DMS153 (cell line): ENCODE measurements around the gene COL4A2.
A peak's percentile ranks its signal among the peaks of the same experiment; 100 is the strongest.

Source experiments
- DNase-seq: peaks from one replicate; lab custom pipeline; 2025; lab: John Stamatoyannopoulos, UW

Gene COL4A2

DNA sequence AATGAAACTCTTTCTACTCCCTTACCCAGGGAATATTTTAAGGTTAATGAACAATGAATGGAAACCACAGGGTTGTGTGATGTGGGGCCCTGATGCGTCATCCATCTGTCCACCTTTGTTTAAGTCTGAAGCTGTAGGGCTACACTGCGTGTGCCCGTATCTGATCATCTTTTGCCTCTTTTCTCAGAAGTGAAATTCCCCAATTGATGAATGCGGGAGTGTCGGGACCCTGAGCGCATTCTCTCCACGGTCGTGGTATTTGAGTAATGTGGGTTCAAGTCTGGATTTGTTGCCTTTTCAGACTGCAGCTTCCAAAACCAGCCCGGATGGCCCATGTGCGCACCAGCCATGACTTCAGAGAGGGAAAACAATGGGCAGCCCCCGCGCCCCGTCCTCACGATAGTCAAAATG, 112.3 kb downstream of the COL4A2 start:
- no peak for DNase-seq

DNA sequence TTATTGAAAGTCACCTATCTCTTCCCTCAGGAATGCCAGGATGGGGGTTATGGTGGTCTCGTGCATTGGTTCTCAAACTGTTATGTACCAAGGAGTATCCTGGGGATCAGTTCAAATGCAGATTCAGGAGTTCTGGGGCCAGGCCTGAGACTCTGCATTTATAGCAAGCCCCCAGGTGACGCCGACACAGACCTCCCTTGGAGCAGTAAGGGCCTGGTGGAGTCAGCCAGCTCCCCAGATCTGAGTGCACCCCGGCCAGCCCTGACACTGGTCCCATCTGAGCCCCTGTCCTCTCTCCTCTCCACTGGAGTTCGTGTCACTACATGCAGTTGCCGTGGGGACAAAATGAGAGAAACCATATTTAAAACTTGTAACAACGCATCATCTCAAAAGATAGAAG, 112.9 kb downstream of the COL4A2 start:
- no peak for DNase-seq

DNA sequence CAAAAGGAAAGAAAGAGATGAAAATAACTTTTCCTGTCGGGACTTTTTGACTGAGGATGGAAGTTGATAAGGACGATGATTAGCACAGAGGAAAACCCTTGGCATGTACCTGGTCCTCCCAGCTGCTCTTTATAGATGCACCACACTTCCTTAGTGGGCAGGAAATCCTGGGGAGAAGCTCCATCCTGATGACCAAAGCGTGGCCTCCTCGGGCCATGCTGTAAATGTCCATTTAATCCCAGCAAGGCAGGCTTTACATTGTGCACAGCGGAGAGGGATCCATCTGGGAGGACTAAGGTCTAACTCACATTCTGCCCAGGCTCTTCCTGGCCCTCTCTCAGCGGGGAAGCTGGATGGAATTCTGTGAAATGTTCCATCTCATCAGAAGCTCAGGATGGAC, 113.5 kb downstream of the COL4A2 start:
- no peak for DNase-seq

DNA sequence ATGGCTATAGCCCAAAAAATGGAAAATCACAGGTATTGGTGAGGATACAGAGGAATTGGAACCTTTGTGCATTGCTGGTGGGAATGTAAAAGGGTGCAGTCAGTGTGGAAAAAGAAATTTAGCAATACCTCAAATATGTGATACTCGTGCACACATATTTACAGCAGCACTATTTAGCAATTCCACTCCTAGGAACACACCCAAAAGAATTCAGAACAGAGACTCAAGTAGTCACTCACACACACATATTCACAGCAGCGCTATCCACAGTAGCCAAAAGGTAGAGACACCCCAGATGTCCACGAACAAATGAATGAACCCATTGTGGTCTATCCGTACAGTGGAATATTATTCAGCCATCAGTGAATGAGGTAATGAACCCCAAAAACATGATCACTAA, 114.0 kb downstream of the COL4A2 start:
- no peak for DNase-seq

DNA sequence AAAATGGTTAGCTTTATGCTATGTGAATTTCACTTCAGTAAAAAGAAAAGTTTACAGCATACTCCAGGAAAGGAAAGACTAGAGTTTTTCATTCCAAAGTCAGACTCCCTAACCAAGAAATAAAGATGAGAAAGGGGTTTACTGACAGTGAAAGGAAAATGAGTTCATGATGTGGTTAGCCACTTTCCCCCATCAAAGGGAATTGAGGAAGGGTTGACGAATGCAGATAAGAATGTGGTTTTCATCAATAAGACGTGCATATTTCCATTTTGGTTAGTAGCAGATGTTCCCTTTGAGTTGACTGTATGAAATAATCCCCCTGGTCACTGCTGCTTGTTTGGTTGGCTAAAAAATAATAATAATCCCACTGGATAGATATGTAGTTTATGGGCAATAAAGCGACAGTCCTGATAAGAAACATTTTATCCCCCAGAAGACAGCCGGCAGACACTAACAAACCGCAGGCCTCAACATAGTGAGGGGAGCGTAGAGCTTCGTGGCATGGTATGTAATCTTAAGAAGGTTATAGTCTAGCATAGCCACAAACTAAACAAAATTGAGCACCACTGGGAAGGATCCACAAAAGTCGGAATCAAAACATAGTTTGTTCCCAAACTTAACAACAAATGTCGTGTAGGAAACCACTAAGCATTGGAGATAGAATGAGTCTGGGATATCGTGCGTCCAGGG, 114.8 kb downstream of the COL4A2 start:
- no peak for DNase-seq

DNA sequence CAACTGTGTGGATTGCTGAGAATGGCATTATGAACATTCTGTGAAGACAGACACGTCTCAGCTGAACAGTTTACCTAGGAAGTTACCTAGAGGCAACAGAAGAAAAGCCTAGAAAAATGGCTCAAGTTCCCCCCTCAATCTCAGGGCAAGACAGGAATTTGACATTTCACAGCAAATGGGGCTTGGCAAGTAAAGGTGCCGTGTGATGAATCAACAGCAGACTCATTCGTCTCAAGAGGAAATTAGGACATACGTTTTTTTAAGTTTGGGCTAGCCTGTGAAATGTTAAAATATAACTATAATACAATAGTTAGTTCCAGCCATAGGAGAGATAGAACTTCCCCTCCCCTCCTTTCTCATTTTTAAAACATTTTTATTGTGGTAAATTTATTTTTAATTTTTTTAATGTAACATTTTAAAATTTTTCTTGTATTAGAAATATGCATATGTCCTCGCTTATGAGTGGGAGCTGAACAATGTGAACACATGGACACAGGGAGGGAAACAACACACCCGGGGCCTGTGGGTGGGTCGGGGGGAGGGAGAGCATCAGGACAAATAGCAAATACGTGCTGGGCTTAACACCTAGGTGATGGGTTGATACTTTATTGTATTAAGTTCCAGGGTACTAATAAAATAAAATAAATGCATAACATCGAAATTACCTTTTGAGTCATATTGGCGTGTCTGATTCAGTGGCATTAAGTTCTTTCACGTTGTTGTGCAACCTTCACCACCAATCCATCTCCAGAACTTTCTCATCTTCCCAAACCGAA, 116.0 kb downstream of the COL4A2 start:
- no peak for DNase-seq

DNA sequence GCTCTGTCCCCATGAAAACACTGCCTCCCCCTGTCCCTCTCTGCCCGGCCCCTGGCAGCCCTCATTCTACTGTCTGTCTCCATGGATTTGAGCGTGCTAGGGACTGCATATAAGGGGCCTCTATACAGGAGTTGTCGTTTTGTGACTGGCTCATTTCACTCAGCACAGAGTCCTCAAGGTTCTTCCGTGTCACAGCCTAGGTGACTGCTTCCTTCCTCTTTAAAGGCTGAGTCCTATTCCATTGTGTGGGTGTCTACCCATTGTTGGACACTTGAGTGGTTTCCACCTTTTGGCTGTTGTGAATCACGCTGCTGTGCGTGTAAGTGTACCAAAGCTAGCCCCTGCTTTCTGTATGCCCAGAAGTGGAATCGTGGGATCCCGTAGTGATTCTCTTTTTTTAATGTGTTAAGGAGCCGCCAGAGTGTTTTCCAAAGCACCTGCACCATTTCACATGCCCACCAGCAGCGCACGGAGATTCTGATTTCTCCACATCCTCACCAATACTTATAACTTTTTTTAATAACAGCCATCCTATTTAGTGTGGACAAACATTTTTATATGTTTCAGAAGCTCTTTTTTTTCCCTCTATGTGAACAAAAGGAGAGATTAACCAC, 116.7 kb downstream of the COL4A2 start:
- no peak for DNase-seq

DNA sequence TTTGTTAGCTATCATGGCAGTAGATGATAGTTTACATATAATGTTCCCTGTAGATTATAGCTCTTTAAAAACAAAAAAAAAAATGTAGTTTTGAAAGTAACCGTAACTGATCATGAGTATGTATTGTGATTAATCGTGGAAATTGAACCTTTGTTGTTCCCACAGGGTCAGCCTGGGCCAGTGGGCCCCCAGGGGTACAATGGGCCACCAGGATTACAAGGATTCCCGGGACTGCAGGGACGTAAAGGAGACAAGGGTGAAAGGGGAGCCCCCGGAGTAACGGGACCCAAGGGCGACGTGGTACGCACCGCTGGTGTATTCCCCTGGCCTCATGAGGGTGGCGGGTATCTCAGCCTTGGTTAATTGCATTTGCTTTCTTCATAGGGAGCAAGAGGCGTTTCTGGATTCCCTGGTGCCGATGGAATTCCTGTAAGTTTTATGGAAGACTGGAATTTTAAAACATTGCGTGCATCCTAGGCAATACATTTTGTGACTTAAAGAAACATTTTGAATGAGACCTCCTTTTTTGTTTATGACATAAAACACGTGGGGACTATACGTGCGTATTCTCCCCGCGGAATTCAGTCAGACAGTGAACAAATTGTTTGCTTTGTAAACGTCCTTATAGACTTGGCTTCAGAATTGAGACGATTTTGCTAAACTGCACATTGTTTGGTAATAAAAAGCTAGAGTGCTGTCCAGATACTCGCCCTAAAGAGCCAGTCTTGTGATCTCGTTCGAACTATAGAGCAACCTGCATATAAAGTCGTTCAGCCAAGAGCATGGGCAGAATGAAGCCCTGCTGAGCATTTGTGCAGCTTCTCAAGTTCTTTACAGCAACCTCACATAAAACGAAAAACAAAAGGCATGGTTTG, 117.7 kb downstream of the COL4A2 start:
- no peak for DNase-seq

DNA sequence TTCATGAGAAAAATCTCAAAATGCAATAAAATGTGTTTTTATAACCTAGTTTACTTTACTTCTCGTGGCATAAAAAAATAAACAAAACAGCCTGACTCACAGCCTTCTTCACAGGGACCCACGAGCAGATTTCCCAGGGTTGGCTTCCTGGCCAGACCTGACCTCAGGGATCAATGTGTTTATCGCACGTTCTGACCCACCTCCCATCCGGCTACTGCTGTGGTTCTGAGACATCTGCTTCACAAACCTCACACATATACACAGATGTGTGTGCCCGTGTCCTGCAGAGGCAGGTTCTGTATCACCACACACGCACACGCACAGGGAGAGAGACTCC, 118.3 kb downstream of the COL4A2 start:
- DNase-seq = no peak

DNA sequence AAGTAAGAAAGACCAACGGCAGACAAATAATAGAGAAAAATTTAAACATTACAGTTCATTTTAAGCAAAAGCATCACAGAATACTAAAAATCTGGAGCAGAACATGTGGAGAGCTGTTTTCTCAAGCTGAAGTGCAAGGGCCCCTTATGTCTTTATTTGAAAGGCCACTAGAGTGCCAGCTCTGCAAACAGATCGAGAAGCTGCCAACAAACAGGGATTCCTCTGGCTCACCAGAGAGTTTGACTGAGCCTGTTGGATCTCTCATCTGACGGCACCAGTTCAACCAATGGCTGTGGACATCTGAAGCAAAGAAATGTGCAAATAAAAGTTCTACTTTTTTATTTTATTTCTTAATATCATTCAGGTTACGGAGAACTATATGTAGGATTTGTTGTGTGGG, 119.7 kb downstream of the COL4A2 start:
- peak; percentile 18 for DNase-seq

DNA sequence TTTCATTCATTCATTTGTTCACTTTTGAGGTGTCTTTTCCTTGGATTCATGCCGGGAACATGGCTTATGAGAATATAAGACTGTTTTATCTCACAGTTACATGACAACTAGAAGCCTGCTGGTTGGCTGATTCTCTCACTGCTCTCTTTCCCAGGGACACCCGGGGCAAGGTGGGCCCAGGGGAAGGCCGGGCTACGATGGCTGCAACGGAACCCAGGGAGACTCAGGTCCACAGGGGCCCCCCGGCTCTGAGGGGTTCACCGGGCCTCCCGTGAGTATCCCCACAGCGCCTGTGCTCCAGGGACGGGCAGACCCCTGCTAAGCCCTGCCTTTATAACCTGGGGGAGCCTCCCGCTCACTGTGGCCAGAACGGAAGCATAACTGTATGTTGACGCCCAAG, 121.2 kb downstream of the COL4A2 start:
- no peak for DNase-seq

DNA sequence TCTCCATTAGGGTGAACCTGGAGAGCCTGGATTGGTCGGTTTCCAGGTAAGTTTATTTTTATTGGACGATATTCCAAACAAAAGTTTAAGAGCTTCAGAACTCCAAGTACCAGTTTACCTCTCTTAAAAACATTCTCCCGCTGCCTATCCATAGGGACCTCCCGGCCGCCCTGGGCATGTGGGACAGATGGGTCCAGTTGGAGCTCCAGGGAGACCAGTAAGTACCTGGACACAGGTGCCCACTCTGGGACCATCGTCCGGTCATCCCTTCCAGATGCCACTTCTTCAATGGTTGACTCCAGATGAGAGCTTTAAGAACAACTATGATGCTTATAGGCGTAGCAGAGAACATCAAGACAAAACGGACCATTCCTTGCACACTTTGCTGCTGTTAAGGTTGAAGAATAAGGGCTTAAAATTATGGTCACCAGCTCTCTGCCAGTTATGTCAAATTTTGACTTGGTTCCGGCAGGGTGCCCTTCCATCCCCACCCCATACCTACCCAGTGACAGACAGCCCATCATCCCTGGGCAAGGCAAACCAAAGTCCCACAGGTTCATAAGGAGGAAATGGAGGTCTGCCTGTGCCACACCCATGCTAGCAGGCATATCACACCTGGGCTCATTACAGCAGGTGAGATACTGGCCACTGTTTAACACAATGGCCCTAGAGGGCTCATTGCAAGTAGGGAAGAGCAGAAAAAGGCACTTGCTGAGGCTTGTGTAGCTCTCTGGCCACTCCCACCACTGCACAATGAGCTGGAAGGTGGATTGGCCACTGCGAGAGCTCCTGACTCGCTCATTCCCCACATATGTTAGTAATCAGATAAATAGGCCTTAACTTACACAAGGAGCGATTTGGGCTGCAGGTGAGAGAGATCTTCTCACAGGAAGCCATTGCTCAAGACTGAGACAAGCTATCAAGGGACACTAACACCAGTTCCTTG, 123.6 kb downstream of the COL4A2 start:
- no peak for DNase-seq

DNA sequence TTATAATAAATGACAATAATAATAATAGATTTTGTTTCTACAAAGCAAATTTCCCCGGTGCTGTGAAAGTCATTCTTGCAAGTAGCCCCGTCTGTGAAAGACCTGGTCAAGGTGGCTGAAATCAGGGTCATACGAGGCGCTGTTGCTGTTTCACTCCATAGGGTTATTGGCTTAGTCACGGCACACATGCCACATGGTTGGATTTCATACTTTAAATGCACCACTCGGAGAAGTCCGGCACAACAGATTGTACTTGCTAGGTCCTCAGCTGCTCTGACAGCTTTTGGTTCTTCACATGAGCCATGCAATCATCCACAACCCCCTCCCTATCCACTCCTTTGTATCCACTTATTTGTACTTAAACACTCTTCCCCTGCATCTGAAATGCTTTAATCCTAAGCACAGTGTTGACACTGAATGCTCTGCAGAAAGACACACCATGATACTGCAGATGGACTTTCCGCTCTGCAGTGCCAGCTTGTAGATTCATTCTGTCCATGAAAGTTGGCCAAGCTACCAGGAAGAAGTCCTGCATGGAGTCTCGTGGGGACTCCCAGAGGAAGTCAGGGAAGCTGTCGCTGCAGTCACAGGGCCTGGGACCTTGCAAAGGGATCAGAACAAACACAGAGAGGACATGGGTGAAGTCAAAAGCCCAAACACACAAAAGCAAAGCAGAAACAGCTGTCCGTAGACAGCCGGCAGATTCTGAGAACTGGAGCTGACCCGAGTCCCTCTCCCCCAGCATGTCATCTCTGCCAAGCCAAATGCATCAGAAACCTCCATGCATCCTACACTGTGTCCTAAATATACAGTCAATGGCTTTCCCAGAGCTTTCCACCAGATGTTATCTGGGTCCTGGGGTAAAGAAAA, 124.6 kb downstream of the COL4A2 start:
- DNase-seq = no peak

DNA sequence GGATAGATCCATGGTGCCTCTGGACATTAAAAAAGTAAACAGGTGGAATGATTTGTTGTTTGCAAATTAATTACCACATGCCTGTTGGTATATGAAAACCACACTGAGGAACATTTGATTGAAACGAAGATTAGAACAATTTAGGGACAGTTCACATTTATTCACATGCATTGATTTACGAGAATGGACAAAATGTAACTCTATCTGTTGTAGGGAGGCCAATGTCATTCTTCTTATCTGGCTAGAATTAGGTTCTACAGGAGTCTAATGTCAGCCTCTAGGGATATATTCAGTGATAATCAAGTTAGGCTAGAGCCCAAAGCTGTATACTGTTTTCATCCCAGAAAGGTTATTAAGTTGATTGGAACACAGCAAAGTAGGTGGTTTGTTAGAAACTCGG, 125.4 kb downstream of the COL4A2 start:
- no peak for DNase-seq

DNA sequence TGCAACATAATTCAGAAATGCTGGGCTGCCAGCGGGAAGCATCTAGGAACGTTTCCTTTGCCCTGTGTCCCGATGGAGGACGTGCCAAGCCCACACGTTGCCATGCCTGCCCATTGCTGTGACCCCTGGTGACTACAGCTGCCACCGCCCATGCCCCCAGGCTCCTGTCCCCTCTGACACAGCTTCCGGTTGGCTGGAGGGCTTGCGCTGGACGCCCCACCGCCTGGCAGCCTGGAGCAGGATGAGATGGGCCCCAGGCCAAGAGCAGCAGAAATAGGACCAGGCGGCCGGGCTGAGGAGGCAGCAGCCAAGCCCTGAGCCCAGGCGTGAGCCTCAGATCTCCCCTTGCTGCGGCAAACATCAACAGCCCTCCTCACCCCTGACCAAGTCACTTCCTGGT, 125.9 kb downstream of the COL4A2 start:
- no peak for DNase-seq

DNA sequence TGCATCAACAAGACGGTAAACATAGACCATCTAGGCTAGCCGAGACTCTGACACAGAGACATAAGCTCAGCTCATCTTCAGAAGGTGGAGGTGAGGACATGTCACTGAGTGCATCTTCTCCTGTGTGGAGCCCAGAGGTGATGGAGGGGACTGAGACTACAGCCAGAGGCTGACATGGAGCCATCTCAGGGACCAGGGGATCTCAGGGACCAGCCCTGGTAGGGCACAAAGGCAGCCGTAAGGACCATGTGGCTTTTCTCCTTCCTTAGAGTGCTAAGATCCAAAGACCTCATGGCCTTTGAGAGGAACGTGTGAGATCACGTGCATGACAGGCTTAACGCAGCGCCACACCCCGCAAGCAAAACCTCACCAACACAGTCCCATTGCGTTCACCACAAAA, 127.5 kb downstream of the COL4A2 start:
- DNase-seq = no peak

DNA sequence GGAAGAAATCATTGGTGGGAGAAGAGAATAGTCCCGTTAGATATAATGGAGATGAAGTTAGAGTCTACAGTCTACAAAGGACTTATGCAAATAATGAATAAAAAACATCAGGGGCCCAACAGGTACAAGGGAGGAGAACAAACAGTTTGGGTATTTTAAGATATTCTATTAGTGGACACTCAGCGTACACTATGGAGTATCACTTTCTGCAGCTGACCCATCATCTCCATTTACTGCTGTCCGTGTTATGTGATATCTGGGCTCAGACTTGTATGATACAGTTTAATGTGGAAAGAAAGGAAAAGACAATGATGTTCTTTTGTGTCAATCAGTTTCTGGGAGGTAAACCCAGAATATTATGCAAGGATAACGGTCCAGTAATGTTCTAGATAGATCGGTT, 128.2 kb downstream of the COL4A2 start:
- no peak for DNase-seq

DNA sequence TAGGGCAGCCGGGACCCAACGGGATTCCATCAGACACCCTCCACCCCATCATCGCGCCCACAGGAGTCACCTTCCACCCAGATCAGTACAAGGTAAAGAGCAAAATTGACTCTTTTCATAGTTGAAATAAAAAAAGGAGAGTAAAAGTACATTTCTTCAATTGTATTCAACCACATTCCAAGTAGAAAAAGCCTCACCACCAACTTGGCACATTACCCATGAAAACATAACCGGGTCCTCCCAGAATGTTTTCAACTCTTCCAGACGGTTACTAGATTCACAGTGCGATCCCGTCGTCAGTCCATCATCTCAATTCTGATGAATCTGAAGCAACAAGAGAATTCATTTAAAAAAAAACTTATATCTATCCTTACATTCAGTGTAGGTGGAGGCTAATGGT, 129.2 kb downstream of the COL4A2 start:
- DNase-seq = no peak

DNA sequence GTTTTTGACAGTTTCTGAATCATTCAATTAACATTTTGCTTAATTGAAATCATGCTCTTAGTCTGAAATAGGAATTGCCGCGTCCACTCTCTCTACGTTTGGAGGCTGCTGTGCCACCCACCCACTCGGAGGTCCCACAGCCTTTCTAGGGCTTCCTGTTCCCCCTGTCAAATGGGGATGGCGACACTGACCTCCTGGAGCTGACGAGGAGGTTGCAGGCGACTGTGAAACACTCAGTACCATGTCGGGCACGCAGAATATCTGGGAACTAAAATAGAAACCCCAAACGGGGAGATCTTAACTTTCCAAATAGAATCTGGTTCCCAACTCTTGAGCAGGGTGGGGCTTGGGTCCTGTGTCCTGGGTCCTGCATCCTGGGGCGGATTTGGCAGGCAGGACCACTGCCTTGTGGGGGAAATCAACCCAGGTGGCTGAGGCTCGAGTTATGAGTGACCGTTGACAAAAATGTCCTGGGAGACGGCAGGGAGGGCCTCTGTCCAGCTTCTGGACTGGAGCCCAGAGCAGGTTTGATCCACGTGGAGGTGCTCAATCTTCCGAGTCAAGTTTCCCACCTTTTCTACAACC, 129.8 kb downstream of the COL4A2 start:
- DNase-seq = no peak

DNA sequence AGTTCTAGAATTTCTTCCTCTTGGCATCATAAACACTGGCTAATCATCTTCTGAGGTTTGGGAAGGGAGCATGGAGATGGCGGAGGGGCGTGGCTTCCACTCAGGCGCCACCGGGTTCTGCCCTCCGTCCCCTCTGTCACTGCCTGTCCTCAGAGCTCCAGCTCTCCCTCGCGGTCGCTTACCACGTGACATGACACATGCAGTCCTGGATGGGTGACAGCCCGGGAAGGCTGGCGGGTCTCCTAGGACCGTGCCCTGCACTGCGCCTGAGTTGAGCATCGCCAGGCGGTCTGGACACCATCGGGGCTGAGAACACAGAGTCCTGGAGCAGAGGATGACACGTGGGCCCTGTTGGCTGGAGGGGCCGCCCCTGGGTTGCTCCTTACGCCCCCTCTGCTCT, 131.1 kb downstream of the COL4A2 start:
- DNase-seq = no peak
